Activated T-cell treated with anti-CD3 and anti-CD28 coated beads, Interleukin-2, amount 50 U/mL, for 72 hours (primary cell): ENCODE results near the gene FAM219B. TPM values are rescaled to one million over a fixed set of nuclear protein-coding genes. Genes with fewer than 3 reads are reported as not detected.

Experiments
- total RNA-seq, 2 donors: library from RNA; stranded (reverse); gene quantifications; one replicate each; pipeline ENCODE4 v1.2.3, GENCODE V29; 2022

FAM219B gene
- total RNA-seq, 2 donors from 2014 or later: 88.3 to 90.1 TPM

Other genes starting within 250 kb of the FAM219B start
- 10 to 100 TPM; 50.6 to 52.3 TPM for gene EDC3, start 210.8 kb downstream of the FAM219B start, total RNA-seq
- gene CYP1A1, start 181.3 kb downstream of the FAM219B start, total RNA-seq: 1 to 10 TPM; 3.4 to 5.4 TPM
- gene CYP1A2, start 158.0 kb downstream of the FAM219B start, total RNA-seq: not detected
- 100 to 1,000 TPM; 200 to 267 TPM for gene CSK, start 124.8 kb downstream of the FAM219B start, total RNA-seq
- under 1 TPM; 0.53 to 0.72 TPM for gene LMAN1L, start 94.0 kb downstream of the FAM219B start, total RNA-seq
- under 1 TPM; 0.14 to 0.17 TPM for gene CPLX3, start 80.2 kb downstream of the FAM219B start, total RNA-seq
- gene ULK3, start 63.7 kb downstream of the FAM219B start, total RNA-seq: 10 to 100 TPM; 48.5 to 53.8 TPM
- 10 to 100 TPM; 66.4 to 77.0 TPM for gene SCAMP2, start 33.5 kb downstream of the FAM219B start, total RNA-seq
- 10 to 100 TPM; 29.6 to 32.1 TPM for gene MPI, start 16.8 kb downstream of the FAM219B start, total RNA-seq
- gene COX5A, start 31.2 kb upstream of the FAM219B start, total RNA-seq: 100 to 1,000 TPM; 241 to 246 TPM
- 1 to 10 TPM; 2.2 to 3.6 TPM for gene RPP25, start 49.9 kb upstream of the FAM219B start, total RNA-seq
- gene SCAMP5, start 88.7 kb upstream of the FAM219B start, total RNA-seq: 1 to 10 TPM in 1 of 2 donors, under 1 TPM in 1; 0.31 to 1.2 TPM
- gene PPCDC, start 116.7 kb upstream of the FAM219B start, total RNA-seq: 10 to 100 TPM; 29.6 to 29.7 TPM